Esophagus squamous epithelium (tissue), 5 donors: ENCODE data around the gene IQSEC3. TPM values are rescaled to one million over a fixed set of nuclear protein-coding genes. Genes with fewer than 3 reads are reported as not detected.

Source experiments
- DNase-seq: peaks from one replicate; lab custom pipeline; 2025; lab: John Stamatoyannopoulos, UW
- H3K27ac ChIP-seq, 4 donors: fragments of 200-600 bp; sonication (generic); one replicate each; pipeline ENCODE4 v1.5.1; 2016 to 2019; ENCODE audit warnings: mild to moderate bottlenecking in 1 of 4
- H3K27me3 ChIP-seq, 4 donors: fragments of 200-600 bp; sonication (generic); 1 replicate in 3 of 4; 2 replicates in 1 of 4; pipeline versions ENCODE4 v1.5.1 to v1.6.0; 2017 to 2021; ENCODE audit warnings: antibody characterized with exemption in 1 of 4
- H3K36me3 ChIP-seq, 3 donors: fragments of 200-600 bp; sonication (generic); one replicate each; pipeline ENCODE4 v1.5.1; 2016 to 2019
- H3K4me1 ChIP-seq, 3 donors: fragments of 200-600 bp; sonication (generic); one replicate each; pipeline ENCODE4 v1.5.1; 2017 to 2019
- H3K4me3 ChIP-seq, 4 donors: fragments of 200-600 bp; sonication (generic); 1 replicate in 3 of 4; 2 replicates in 1 of 4; pipeline ENCODE4 v1.5.1; 2016 to 2019; ENCODE audit warnings: mild to moderate bottlenecking in 2 of 4, moderate library complexity in 1 of 4
- H3K9me3 ChIP-seq, 3 donors: fragments of 200-600 bp; sonication (generic); one replicate each; pipeline ENCODE4 v1.5.1; 2016 to 2019
- POLR2A ChIP-seq, 4 donors: fragments of 450-650 bp; IDR thresholded peaks; one replicate each; pipeline ENCODE4 v1.6.1; 2017; ENCODE audit warnings: antibody characterized with exemption in 4 of 4, mild to moderate bottlenecking in 4 of 4, moderate library complexity in 3 of 4
- WGBS, 2 donors: methylation state at CpG; one replicate each; pipeline ENCODE4 v1.1.5; 2018; 5-methylcytosine and 5-hydroxymethylcytosine counted together
- intact Hi-C: fragments of 100-400 bp; cut with DNase I; formaldehyde crosslinking; loops from one replicate; pipeline ENCODE4 v1.15.0; 2022
- total RNA-seq, 4 donors: library from RNA; depleted of rRNA; stranded (reverse); fragments of >200 nt; gene quantifications; one replicate each; pipeline ENCODE4 v1.1.0, GENCODE V29; 2016
- TF ChIP-seq, protein P1 (sequence below), 6 experiments: fragments of 450-650 bp in 4 of 6; fragments of 200-600 bp in 2 of 6; sonication (generic) in 2 of 6; IDR thresholded peaks; one replicate each; pipeline ENCODE4 v1.5.1; 2016 to 2019; ENCODE audit warnings: antibody characterized with exemption in 6 of 6, mild to moderate bottlenecking in 4 of 6, moderate library complexity in 4 of 6
- donor health status: DM: yes; HTN: yes; CAD: no.

Gene IQSEC3
- total RNA-seq, 4 donors from 2014 or later, result 0.04 to 0.95 (median 0.08) TPM; not detected in 1

DNA sequence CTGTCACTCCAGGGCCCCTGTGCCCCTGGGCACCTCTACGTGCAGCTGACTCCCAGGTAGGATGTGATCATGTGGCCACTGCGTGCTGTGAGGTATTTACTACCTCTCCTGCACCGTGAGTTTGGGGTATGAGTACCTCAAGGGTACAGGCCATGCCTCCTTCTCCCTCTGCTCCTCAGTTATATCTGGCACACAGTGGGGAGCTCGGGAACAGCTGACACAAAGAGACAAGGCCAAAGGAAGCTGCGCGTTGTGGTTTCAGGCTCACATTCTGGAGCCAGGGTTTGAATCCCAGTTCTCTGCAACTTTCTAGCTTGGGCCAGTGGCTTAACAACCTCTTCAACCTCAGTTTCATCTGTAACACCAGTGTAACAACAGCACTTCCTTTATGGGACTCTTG is 155.2 kb downstream of the IQSEC3 start:
- WGBS, 2 donors, result 62 to 75% methylated on average over 4 to 6 of the region's 6 CpGs
- Histone ChIP-seq H3K9me3 (no peaks in the 10 kb centered on the region), H3K4me3 (no peak overlapping the region), H3K27me3 (peaks cover 0 to 53% (median 0%) of the 10 kb centered on the region in 4 donors), H3K4me1 (no peaks in the 10 kb centered on the region), H3K27ac (no peak overlapping the region), H3K36me3 (no peaks in the 10 kb centered on the region)
- TF ChIP-seq POLR2A (IDR thresholded peaks at IDR 0.05), result no peak
- TF ChIP-seq, protein P1, sequence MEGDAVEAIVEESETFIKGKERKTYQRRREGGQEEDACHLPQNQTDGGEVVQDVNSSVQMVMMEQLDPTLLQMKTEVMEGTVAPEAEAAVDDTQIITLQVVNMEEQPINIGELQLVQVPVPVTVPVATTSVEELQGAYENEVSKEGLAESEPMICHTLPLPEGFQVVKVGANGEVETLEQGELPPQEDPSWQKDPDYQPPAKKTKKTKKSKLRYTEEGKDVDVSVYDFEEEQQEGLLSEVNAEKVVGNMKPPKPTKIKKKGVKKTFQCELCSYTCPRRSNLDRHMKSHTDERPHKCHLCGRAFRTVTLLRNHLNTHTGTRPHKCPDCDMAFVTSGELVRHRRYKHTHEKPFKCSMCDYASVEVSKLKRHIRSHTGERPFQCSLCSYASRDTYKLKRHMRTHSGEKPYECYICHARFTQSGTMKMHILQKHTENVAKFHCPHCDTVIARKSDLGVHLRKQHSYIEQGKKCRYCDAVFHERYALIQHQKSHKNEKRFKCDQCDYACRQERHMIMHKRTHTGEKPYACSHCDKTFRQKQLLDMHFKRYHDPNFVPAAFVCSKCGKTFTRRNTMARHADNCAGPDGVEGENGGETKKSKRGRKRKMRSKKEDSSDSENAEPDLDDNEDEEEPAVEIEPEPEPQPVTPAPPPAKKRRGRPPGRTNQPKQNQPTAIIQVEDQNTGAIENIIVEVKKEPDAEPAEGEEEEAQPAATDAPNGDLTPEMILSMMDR (IDR thresholded peaks at IDR 0.05), result no peak
- DNase-seq, result no peak
- intact Hi-C loops, result no loop called here

DNA sequence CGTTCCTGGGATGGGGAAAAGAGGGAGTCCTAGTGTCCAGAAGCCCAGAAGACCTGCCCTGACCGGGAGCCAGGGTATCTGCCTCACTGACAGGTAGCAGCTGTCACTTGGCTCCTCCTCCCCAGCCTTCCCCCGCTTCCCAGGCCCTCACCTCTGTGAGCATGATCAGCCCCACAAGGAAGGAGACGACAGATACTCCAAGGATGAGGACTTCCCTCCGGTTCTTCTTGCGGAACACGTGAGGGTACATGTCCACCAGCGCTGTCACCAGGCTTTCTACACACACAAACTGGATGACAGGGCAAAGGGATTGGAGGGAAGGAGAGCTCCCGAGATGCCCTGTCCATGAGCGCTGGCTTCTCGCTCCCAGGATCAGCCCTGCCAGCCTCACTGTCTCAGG is 157.3 kb downstream of the IQSEC3 start:
- intact Hi-C loops, result no loop called here
- H3K27ac ChIP-seq, result no peak overlapping the region
- no peaks in the 10 kb centered on the region for H3K9me3 ChIP-seq
- WGBS, 2 donors, result 90 to 91% methylated on average over 7 to 8 of the region's 11 CpGs
- no peaks in the 10 kb centered on the region for H3K36me3 ChIP-seq
- no peak overlapping the region for H3K4me3 ChIP-seq
- H3K27me3 ChIP-seq, result peaks cover 0 to 59% (median 0%) of the 10 kb centered on the region in 4 donors
- TF ChIP-seq, protein P1 (IDR thresholded peaks at IDR 0.05), result no peak
- TF ChIP-seq POLR2A (IDR thresholded peaks at IDR 0.05), result no peak
- DNase-seq, result no peak
- no peaks in the 10 kb centered on the region for H3K4me1 ChIP-seq

DNA sequence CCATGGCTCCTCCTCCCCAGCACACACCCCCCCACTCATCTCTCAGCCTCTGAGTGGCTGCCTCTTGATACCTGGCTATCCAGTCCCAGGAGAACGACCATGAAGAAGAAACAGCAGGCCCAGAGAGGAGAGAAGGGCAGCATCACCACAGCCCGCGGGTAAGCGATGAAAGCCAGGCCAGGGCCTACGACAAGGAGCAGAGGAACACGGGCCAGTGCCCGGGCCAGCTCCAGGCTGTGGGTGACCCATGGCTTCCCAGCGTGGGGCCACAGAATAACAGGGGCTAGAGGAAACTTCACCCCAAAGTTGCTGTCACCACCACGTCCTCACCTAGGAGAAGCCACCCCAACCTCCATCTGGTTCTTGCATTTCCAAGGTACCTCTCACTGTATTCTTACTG is 157.8 kb downstream of the IQSEC3 start:
- H3K9me3 ChIP-seq, result no peaks in the 10 kb centered on the region
- H3K4me3 ChIP-seq, result no peak overlapping the region
- intact Hi-C loops, result no loop called here
- TF ChIP-seq, protein P1 (IDR thresholded peaks at IDR 0.05), result no peak
- no peak for TF ChIP-seq POLR2A (IDR thresholded peaks at IDR 0.05)
- DNase-seq, result no peak
- no peaks in the 10 kb centered on the region for H3K36me3 ChIP-seq
- H3K27me3 ChIP-seq, result peaks cover 0 to 61% (median 0%) of the 10 kb centered on the region in 4 donors
- no peak overlapping the region for H3K27ac ChIP-seq
- H3K4me1 ChIP-seq, result no peaks in the 10 kb centered on the region
- 80 to 85% methylated on average over 7 to 8 of the region's 9 CpGs for whole genome bisulfite sequencing, 2 donors

DNA sequence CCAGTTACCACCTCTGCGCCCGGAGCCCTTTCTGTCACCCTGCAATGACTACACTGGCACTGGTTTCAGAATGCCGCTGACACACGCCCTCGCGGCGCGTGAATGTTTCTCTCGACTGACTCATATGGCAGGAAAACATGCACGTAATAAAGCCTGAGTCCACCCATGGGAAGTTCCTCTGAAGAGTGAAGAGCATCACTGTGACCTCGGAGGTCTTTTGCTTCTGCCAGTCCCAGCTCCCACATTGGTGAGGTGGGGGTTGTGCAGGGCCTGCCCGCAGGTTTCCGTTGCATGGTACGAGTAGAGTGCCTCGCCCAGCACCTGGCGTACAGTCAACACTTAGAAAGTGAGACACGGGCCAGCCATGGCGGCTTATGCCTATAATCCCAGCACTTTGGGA is 158.4 kb downstream of the IQSEC3 start:
- no peak overlapping the region for H3K27ac ChIP-seq

DNA sequence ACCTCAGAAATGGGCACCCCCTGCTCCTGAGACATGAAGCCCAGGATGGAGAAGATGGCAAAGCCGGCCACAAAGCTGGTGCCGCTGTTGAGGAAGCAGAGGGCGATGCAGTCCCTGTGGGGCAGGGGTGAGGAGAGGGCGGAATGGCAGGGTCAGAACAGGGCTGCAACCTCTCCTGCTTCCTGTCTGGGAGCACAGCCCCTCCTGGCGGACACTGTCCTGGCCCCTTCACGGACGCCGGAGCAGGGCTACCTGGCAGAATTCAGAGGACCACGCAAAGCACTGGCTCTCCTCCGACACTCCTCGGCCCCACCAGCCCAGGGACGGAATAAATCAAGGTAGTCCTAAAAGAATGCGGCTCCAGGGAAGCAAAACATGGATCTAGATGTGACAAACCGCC is 159.8 kb downstream of the IQSEC3 start:
- Histone ChIP-seq H3K36me3 (no peaks in the 10 kb centered on the region), H3K27me3 (peaks cover 0 to 60% (median 0%) of the 10 kb centered on the region in 4 donors), H3K4me3 (no peak overlapping the region), H3K4me1 (no peaks in the 10 kb centered on the region), H3K9me3 (no peaks in the 10 kb centered on the region), H3K27ac (no peak overlapping the region)
- no peak for DNase-seq
- WGBS, 2 donors, result 81 to 86% methylated on average over 6 to 8 of the region's 14 CpGs
- TF ChIP-seq, protein P1 (IDR thresholded peaks at IDR 0.05), result no peak
- no peak for TF ChIP-seq POLR2A (IDR thresholded peaks at IDR 0.05)
- intact Hi-C loops, result no loop called here

More for the DNA sequence above, 158.4 kb downstream of the IQSEC3 start:
- H3K4me1 ChIP-seq, result no peaks in the 10 kb centered on the region
- H3K36me3 ChIP-seq, result no peaks in the 10 kb centered on the region
- TF ChIP-seq, protein P1 (IDR thresholded peaks at IDR 0.05), result no peak
- no peak for TF ChIP-seq POLR2A (IDR thresholded peaks at IDR 0.05)
- H3K4me3 ChIP-seq, result no peak overlapping the region
- 76 to 92% methylated on average over 7 to 17 of the region's 18 CpGs for WGBS, 2 donors
- H3K27me3 ChIP-seq, result peaks cover 0 to 62% (median 0%) of the 10 kb centered on the region in 4 donors
- no peak for DNase-seq
- intact Hi-C loops, result no loop called here
- H3K9me3 ChIP-seq, result no peaks in the 10 kb centered on the region
